Loucy (cell line): ENCODE results near the gene ADAMTS12.

ENCODE experiments used
- EZH2phosphoT487 ChIP-seq: fragments of 200-600 bp; IDR thresholded peaks from 2 replicates; pipeline ENCODE4 v1.6.1; 2018; ENCODE audit warnings: antibody characterized with exemption, mild to moderate bottlenecking, moderate library complexity, borderline replicate concordance
- TF ChIP-seq, protein P1 (sequence below): fragments of 200-600 bp; sonication (generic); conservative IDR thresholded peaks from 2 replicates; pipeline ENCODE4 v1.5.1; 2014; ENCODE audit warnings: mild to moderate bottlenecking, antibody characterized with exemption, low read length

DNA sequence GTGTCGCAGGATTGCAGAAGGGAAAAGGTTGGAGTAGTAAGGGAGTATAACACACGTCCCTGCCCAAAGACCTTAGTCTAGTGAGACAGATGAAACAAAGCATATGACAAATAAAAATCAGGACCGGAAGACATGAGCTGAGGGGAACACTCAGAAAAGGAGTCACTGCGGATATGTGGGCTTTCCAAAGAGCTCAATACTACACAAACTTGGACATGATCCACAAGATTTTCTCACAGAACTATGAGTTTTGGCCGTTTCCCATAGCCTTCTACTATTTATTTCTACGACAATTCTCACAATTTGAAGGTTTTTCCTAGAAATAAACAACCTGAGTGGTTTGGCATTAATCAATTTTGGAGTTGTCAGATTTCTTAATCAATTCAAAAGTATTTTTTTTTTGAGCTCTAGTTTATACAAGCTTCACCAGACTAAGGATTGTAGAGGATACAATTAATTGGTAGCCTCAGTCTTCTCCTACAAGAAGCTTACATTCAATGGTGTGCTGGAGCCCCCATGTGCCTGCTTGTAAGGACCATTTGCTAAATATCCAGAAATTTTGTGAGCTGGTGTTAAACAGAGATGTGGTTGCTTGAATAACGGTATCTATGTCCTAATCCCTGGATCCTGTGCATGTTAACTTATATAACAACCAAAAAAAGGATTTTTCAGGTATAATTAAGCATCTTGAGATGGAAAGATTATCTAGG is 91.4 kb downstream of the ADAMTS12 start:
- TF ChIP-seq, protein P1, sequence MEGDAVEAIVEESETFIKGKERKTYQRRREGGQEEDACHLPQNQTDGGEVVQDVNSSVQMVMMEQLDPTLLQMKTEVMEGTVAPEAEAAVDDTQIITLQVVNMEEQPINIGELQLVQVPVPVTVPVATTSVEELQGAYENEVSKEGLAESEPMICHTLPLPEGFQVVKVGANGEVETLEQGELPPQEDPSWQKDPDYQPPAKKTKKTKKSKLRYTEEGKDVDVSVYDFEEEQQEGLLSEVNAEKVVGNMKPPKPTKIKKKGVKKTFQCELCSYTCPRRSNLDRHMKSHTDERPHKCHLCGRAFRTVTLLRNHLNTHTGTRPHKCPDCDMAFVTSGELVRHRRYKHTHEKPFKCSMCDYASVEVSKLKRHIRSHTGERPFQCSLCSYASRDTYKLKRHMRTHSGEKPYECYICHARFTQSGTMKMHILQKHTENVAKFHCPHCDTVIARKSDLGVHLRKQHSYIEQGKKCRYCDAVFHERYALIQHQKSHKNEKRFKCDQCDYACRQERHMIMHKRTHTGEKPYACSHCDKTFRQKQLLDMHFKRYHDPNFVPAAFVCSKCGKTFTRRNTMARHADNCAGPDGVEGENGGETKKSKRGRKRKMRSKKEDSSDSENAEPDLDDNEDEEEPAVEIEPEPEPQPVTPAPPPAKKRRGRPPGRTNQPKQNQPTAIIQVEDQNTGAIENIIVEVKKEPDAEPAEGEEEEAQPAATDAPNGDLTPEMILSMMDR = no peak; the same call in 1 of the 2 replicates
- no peak for TF ChIP-seq EZH2phosphoT487
